Thyroid gland (tissue), 4 donors: Measurements from ENCODE around the gene SSUH2. TPM values are rescaled to one million over a fixed set of nuclear protein-coding genes. Genes with fewer than 3 reads are reported as not detected.

Experiments used
- DNase-seq, 2 donors: peaks; one replicate each; pipeline ENCODE4 v3.0.0-alpha.2; 2019
- H3K27ac ChIP-seq, 3 donors: fragments of 200-600 bp; sonication (generic); 1 replicate in 2 of 3; 2 replicates in 1 of 3; pipeline ENCODE4 v1.5.1; 2016 to 2019; ENCODE audit warnings: mild to moderate bottlenecking in 1 of 3, moderate library complexity in 1 of 3
- H3K27me3 ChIP-seq: fragments of 200-600 bp; sonication (generic); one replicate; pipeline ENCODE4 v1.5.1; 2019
- H3K36me3 ChIP-seq, 2 donors: fragments of 200-600 bp; sonication (generic); one replicate each; pipeline ENCODE4 v1.5.1; 2016 to 2019
- H3K4me1 ChIP-seq, 2 donors: fragments of 200-600 bp; sonication (generic); one replicate each; pipeline ENCODE4 v1.5.1; 2017 to 2019
- H3K4me3 ChIP-seq, 3 donors: fragments of 200-600 bp; sonication (generic); replicated peaks in 1 of 3; 1 replicate in 2 of 3; 2 replicates in 1 of 3; pipeline ENCODE4 v1.5.1; 2016; ENCODE audit warnings: mild to moderate bottlenecking in 1 of 3
- H3K9me3 ChIP-seq: fragments of 200-600 bp; sonication (generic); one replicate; pipeline ENCODE4 v1.5.1; 2017
- CTCF ChIP-seq, 6 experiments: fragments of 200-600 bp in 3 of 6; fragments of 450-650 bp in 3 of 6; sonication (generic) in 3 of 6; IDR thresholded peaks; one replicate each; pipeline ENCODE4 v1.5.1; 2016 to 2019; ENCODE audit warnings: antibody characterized with exemption in 6 of 6, mild to moderate bottlenecking in 2 of 6, inconsistent platforms in 1 of 6, moderate library complexity in 1 of 6
- POLR2A ChIP-seq, 2 donors: fragments of 450-650 bp; IDR thresholded peaks; one replicate each; pipeline ENCODE4 v1.6.1; 2017; ENCODE audit warnings: antibody characterized with exemption in 2 of 2, mild to moderate bottlenecking in 2 of 2, moderate library complexity in 1 of 2
- WGBS, 2 donors: methylation state at CpG; one replicate each; pipeline ENCODE4 v1.1.5; 2017; 5-methylcytosine and 5-hydroxymethylcytosine counted together
- intact Hi-C: fragments of 100-400 bp; cut with DNase I; formaldehyde crosslinking; loops from one replicate; pipeline ENCODE4 v1.15.1; 2023
- total RNA-seq, 4 donors: library from RNA; depleted of rRNA; stranded (reverse); fragments of >200 nt; gene quantifications; one replicate each; pipeline ENCODE4 v1.2.3, GENCODE V29; 2016

SSUH2 gene
- total RNA-seq, 4 donors from 2014 or later, result 0.11 to 1.0 (median 0.42) TPM; not detected in 1

DNA sequence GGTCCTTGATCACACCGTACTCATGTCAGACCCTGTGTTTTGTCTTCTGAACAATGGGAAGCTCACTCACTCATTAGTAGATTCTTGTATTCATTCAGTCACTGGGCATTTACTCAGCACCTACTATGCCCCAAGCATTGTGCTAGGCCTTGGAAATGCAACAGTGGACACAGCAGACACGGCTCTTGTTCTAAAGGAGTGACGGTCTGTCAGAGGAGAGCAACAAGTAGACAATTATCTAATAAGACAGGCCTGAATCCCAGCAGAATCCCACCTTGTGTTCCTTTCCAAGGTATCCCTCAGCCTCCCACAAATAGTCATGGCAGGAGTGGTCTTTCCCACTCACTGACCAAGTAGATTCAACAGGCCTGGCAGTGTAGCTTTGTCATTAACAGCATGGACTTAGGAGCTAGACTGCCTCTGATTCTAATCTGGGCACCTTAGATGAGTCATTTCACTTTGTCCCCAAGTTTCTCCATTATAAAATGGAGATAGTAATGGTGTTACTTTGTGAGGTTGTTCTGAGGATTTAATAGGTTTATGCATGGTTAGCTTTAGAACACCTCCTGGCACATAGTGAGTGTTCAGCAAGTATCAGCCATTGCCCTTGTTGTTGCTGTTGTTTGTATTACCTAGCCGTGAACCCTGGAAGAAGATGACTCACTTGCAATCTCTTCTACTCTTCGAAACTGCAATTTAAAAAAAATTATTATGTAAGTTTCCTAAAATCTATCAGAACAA, 69.1 kb downstream of the SSUH2 start:
- Histone ChIP-seq H3K4me3 (no peak overlapping the region), H3K4me1 (no peaks in the 10 kb centered on the region)

DNA sequence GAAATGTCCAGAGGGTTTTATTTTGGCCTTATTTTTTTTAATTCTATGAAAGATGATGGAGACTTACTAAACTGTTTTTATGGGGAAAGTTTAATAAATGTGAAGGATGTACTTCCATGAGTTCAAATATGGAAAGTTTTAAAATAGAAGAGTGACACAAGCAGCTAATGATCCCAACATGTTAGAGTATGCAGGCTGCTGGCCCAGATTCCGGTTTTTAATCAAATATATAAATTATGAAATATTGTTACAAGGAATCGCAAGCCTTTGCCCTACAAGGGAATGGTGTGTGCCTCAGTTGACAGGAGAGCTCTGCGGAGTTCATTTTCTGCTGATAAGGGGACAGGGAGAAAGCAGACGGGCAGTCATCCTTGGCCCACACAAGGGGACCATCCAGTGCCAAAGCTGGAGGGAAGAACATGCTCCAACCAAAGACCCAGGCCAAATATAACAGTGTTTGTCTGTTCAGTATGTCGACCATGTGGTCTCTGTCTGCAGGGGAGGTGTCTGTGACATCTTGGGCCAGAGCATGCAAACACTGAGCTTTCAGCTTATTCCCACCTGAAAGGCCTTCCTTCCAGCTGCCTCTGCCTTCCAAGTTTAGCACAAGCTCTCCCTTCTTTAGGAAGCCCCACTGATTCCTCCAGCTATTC, 69.8 kb downstream of the SSUH2 start:
- H3K27ac ChIP-seq, result no peak overlapping the region
- intact Hi-C loops, result no loop called here
- TF ChIP-seq CTCF (IDR thresholded peaks at IDR 0.05), result no peak
- TF ChIP-seq POLR2A (IDR thresholded peaks at IDR 0.05), result no peak
- H3K36me3 ChIP-seq, result no peaks in the 10 kb centered on the region
- H3K9me3 ChIP-seq, result no peaks in the 10 kb centered on the region
- no peak overlapping the region for H3K4me3 ChIP-seq
- no peaks in the 10 kb centered on the region for H3K27me3 ChIP-seq
- no peak for DNase-seq
- WGBS, 2 donors, result 76 to 77% methylated on average over 5 of the region's 5 CpGs
- H3K4me1 ChIP-seq, result no peaks in the 10 kb centered on the region

More for the DNA sequence above, 69.1 kb downstream of the SSUH2 start:
- DNase-seq, result no peak
- TF ChIP-seq CTCF (IDR thresholded peaks at IDR 0.05) (no peak), POLR2A (IDR thresholded peaks at IDR 0.05) (no peak)
- no peaks in the 10 kb centered on the region for H3K36me3 ChIP-seq
- no peak overlapping the region for H3K27ac ChIP-seq
- intact Hi-C loops, result no loop called here
- WGBS, 2 donors, result 81 to 83% methylated on average over 5 of the region's 5 CpGs
- no peaks in the 10 kb centered on the region for H3K9me3 ChIP-seq
- H3K27me3 ChIP-seq, result no peaks in the 10 kb centered on the region

DNA sequence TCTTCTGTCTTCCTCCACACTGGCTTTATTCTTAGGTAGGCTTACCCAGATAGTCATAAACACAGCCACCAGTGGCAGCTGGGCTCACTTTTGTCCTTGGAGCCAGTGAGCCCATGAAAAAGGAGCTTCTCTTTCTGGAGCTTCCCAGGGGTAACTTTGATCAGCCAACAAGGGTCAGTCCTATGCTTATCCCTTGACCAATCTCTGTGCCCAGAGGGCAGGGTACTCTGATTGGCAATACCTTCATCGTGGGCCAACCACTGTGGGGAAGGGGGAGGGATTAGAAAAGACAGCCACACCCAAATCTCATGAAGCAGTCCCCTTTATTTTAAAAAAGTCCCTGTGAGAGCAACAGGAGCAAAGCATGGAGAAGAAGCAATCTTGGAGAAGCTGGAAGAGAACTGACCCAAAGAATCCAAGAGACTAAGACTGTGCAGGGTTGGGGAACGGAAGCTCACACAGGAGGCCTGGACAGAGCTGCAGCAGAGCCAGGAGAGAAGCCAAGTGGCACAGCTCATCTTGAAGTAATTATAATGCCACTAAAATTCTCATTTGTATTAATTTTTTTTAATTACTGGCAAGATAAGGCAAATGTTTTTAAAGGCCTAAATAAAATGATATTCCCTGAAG, 70.4 kb downstream of the SSUH2 start:
- no peak for TF ChIP-seq CTCF (IDR thresholded peaks at IDR 0.05)
- no peak for TF ChIP-seq POLR2A (IDR thresholded peaks at IDR 0.05)
- no peak overlapping the region for H3K27ac ChIP-seq
- no peaks in the 10 kb centered on the region for H3K36me3 ChIP-seq
- no peaks in the 10 kb centered on the region for H3K4me1 ChIP-seq
- H3K27me3 ChIP-seq, result no peaks in the 10 kb centered on the region
- H3K9me3 ChIP-seq, result no peaks in the 10 kb centered on the region
- intact Hi-C loops, result no loop called here
- no peak for DNase-seq
- WGBS, 2 donors, result 72 to 73% methylated on average over 2 of the region's 2 CpGs
- H3K4me3 ChIP-seq, result no peak overlapping the region

- Histone ChIP-seq H3K4me1 (no peaks in the 10 kb centered on the region), H3K9me3 (no peaks in the 10 kb centered on the region), H3K27me3 (no peaks in the 10 kb centered on the region), H3K36me3 (no peaks in the 10 kb centered on the region), H3K27ac (no peak overlapping the region), H3K4me3 (no peak overlapping the region)
- intact Hi-C loops, result no loop called here
- no peak for DNase-seq
- no peak for TF ChIP-seq CTCF (IDR thresholded peaks at IDR 0.05)
- no peak for TF ChIP-seq POLR2A (IDR thresholded peaks at IDR 0.05)
- 70 to 73% methylated on average over 4 of the region's 4 CpGs for whole genome bisulfite sequencing, 2 donors
Measured at GRCh38 chr3:8573342-8573926, 71.2 kb downstream of the SSUH2 start.
